A549 (cell line): ENCODE measurements around the gene CRTAP.

ENCODE experiments used
- BCL3 ChIP-seq: fragments of >200 bp; sonication (Bioruptor Twin); formaldehyde crosslinking; IDR thresholded peaks from 3 replicates; pipeline ENCODE4 v1.6.1; 2016
- CBX2 ChIP-seq: fragments of 200-600 bp; sonication (generic); IDR thresholded peaks from 2 replicates; pipeline ENCODE4 v1.6.1; 2016; ENCODE audit warnings: low read depth, mild to moderate bottlenecking, borderline replicate concordance
- CHD2 ChIP-seq: fragments of 150-350 bp; IDR thresholded peaks from 2 replicates; pipeline ENCODE4 v1.6.1; 2014; ENCODE audit warnings: low read length; ENCODE audit not compliant: partially characterized antibody
- CTCF ChIP-seq: fragments of >200 bp; sonication (Bioruptor Twin); formaldehyde crosslinking; IDR thresholded peaks from 3 replicates; pipeline ENCODE4 v1.5.1; 2016
- EP300 ChIP-seq, 2 experiments: fragments of >200 bp; sonication (Bioruptor Twin); formaldehyde crosslinking; IDR thresholded peaks; 2 replicates in 1 of 2; 3 replicates in 1 of 2; pipeline ENCODE4 v1.6.1; 2016 to 2017
- HOXA7 ChIP-seq: fragments of 250-450 bp; sonication (Bioruptor Pico); IDR thresholded peaks from 2 replicates; pipeline ENCODE4 v1.5.0; 2020; ENCODE audit warnings: mild to moderate bottlenecking, moderate library complexity
- HOXB13 ChIP-seq: fragments of 250-450 bp; sonication (Bioruptor Pico); IDR thresholded peaks from 2 replicates; pipeline ENCODE4 v1.5.0; 2020; ENCODE audit warnings: low read depth, mild to moderate bottlenecking, moderate library complexity
- JUN ChIP-seq, 2 experiments: fragments of >200 bp; sonication (Bioruptor Twin); formaldehyde crosslinking; IDR thresholded peaks; 2 replicates in 1 of 2; 3 replicates in 1 of 2; pipeline ENCODE4 v1.6.1; 2016 to 2017
- JUNB ChIP-seq: fragments of >200 bp; sonication (Bioruptor Twin); formaldehyde crosslinking; IDR thresholded peaks from 2 replicates; pipeline ENCODE4 v1.6.1; 2016
- MAZ ChIP-seq: fragments of 150-350 bp; IDR thresholded peaks from 2 replicates; pipeline ENCODE4 v1.6.1; 2014; ENCODE audit warnings: antibody characterized with exemption, low read depth, low read length, borderline replicate concordance
- POLR2A ChIP-seq: IDR thresholded peaks from 2 replicates; pipeline ENCODE4 v1.6.1; 2012; ENCODE audit warnings: mild to moderate bottlenecking, low read length
- POLR2AphosphoS2 ChIP-seq: conservative IDR thresholded peaks from 2 replicates; pipeline ENCODE4 v1.6.1; 2012; ENCODE audit warnings: low read length, improper control_type of control experiment, inconsistent platforms
- RFX5 ChIP-seq: fragments of 450-650 bp; IDR thresholded peaks from 2 replicates; pipeline ENCODE4 v1.7.1; 2014; ENCODE audit warnings: antibody characterized with exemption, mild to moderate bottlenecking, moderate library complexity
- SMC3 ChIP-seq: fragments of >200 bp; sonication (Bioruptor Twin); formaldehyde crosslinking; IDR thresholded peaks from 3 replicates; pipeline ENCODE4 v1.6.1; 2018; ENCODE audit warnings: inconsistent platforms

DNA sequence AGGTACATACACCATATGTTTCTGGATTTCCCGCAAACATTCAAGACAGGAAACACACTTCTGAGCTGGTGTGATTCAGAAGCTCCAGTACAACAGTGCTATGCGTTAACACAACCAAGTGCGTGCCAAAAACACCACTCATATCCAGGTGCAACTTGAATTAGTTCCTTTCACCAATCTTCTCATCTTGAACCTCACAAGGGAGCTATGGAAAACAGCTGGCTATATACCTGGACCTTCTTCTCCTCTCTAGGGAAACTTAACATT lies 73.5 kb downstream of the CRTAP start:
- TF ChIP-seq JUN (IDR thresholded peaks at IDR 0.05) (no peak), POLR2A (no peak), CTCF (no peak), CBX2 (no peak), EP300 (IDR thresholded peaks at IDR 0.05) (no peak), RFX5 (no peak), POLR2AphosphoS2 (no peak), HOXB13 (CRISPR knock-in tag) (no peak), HOXA7 (CRISPR knock-in tag) (no peak), MAZ (no peak), BCL3 (no peak), JUNB (no peak), SMC3 (no peak), CHD2 (no peak)
